OCI-LY7 (cell line): ENCODE data around the gene TMED7. TPM values are rescaled to one million over a fixed set of nuclear protein-coding genes. Genes with fewer than 3 reads are reported as not detected.
"Not testable (repeated sequence)": the region's sequence is repeated elsewhere in the genome, so short reads cannot be mapped to it uniquely, and the experiment has no call there.

Experiments used
- Bru-seq: library from RNA; stranded (reverse); fragments of 400-500 nt; gene quantifications from one replicate; lab custom pipeline; 2021; lab: Mats Ljungman, UMichigan
- BruChase-seq, 2 experiments: library from RNA; stranded (reverse); fragments of 400-500 nt; gene quantifications; one replicate each; lab custom pipeline; 2021; lab: Mats Ljungman, UMichigan
- BruUV-seq: library from RNA; stranded (reverse); fragments of 400-500 nt; replicated peaks from 2 replicates; lab custom pipeline; 2021; lab: Mats Ljungman, UMichigan
- CTCF ChIA-PET: fragments of 300-600 bp; sonication (Branson Sonifier 250); formaldehyde crosslinking; loops from one replicate; lab custom pipeline; 2022; ENCODE audit warnings: antibody characterized with exemption; ENCODE audit not compliant: unreplicated experiment; lab: Charles Lee
- POLR2A ChIA-PET: fragments of 300-600 bp; sonication (Branson Sonifier 250); formaldehyde crosslinking; loops from one replicate; lab custom pipeline; 2022; ENCODE audit warnings: antibody characterized with exemption; lab: Charles Lee
- DNase-seq: peaks from one replicate; pipeline ENCODE4 v3.0.0-alpha.2; 2015; ENCODE audit warnings: low spot score
- H2AFZ ChIP-seq: fragments of 200-600 bp; sonication (generic), shearing (Covaris generic); 2 replicates; pipeline ENCODE4 v1.6.1; 2014; ENCODE audit warnings: mild to moderate bottlenecking, antibody characterized with exemption, low read length, moderate library complexity
- H3K27ac ChIP-seq: fragments of 200-600 bp; sonication (generic); 2 replicates; pipeline ENCODE4 v1.5.1; 2014; ENCODE audit warnings: mixed run types, low read depth, mild to moderate bottlenecking, moderate library complexity, low read length, inconsistent platforms; ENCODE audit not compliant: poor library complexity, severe bottlenecking
- H3K36me3 ChIP-seq: fragments of 200-600 bp; sonication (generic); 2 replicates; pipeline ENCODE4 v1.6.1; 2014; ENCODE audit warnings: mild to moderate bottlenecking, antibody characterized with exemption, low read length, moderate library complexity, mixed read lengths; ENCODE audit not compliant: insufficient read depth
- H3K4me1 ChIP-seq: fragments of 200-600 bp; sonication (generic); 2 replicates; pipeline ENCODE4 v1.5.1; 2014; ENCODE audit warnings: mild to moderate bottlenecking, low read length; ENCODE audit not compliant: insufficient read depth, poor library complexity, severe bottlenecking
- H3K4me2 ChIP-seq: fragments of 200-600 bp; sonication (generic); 2 replicates; pipeline ENCODE4 v1.6.1; 2014; ENCODE audit warnings: mild to moderate bottlenecking, low read length
- H3K4me3 ChIP-seq: fragments of 200-600 bp; sonication (generic); 2 replicates; pipeline ENCODE4 v1.5.1; 2014; ENCODE audit warnings: mild to moderate bottlenecking, low read depth, low read length; ENCODE audit not compliant: poor library complexity, severe bottlenecking
- H3K79me2 ChIP-seq: fragments of 200-600 bp; sonication (generic); 2 replicates; pipeline ENCODE4 v1.6.1; 2016; ENCODE audit warnings: low read depth, mild to moderate bottlenecking, low read length, moderate library complexity, mixed read lengths; ENCODE audit not compliant: insufficient read depth
- H3K9me2 ChIP-seq: fragments of 200-600 bp; sonication (generic); 2 replicates; pipeline ENCODE4 v1.6.1; 2016; ENCODE audit warnings: mild to moderate bottlenecking, low read length, mixed read lengths; ENCODE audit not compliant: insufficient read depth
- H3K9me3 ChIP-seq: fragments of 200-600 bp; sonication (generic); 2 replicates; pipeline ENCODE4 v1.6.1; 2014; ENCODE audit warnings: mild to moderate bottlenecking, mixed run types, low read length, mixed read lengths
- H4K20me1 ChIP-seq: fragments of 200-600 bp; sonication (generic); 2 replicates; pipeline ENCODE4 v1.6.1; 2014; ENCODE audit warnings: mild to moderate bottlenecking, antibody characterized with exemption, low read length, moderate library complexity, mixed read lengths; ENCODE audit not compliant: insufficient read depth
- CTCF ChIP-seq: fragments of 200-600 bp; sonication (generic); conservative IDR thresholded peaks from 2 replicates; pipeline ENCODE4 v1.5.1; 2014; ENCODE audit warnings: mild to moderate bottlenecking, antibody characterized with exemption, low read length, moderate library complexity, mixed read lengths
- EZH2phosphoT487 ChIP-seq: fragments of 200-600 bp; sonication (generic); IDR thresholded peaks from 2 replicates; pipeline ENCODE4 v1.6.1; 2018; ENCODE audit warnings: low read depth, borderline replicate concordance, mild to moderate bottlenecking, mixed run types, antibody characterized with exemption, low read length, moderate library complexity, mixed read lengths
- intact Hi-C: fragments of 100-400 bp; cut with micrococcal nuclease; formaldehyde crosslinking; loops from one replicate; pipeline ENCODE4 v1.10.0; 2022; ENCODE audit not compliant: unreplicated experiment
- long read RNA-seq: library from polyadenylated mRNA; stranded (forward); transcript quantifications from one replicate; pipeline ENCODE4 v2.0.0, GENCODE V29; 2022
- total RNA-seq, 2 experiments: library from RNA; depleted of rRNA in 1 of 2; stranded (reverse); fragments of >200 nt in 1 of 2; shearing (Covaris generic) in 1 of 2; gene quantifications; 2 replicates each; pipeline ENCODE4 v1.2.3, GENCODE V29; 2014 to 2022

TMED7 gene
- total RNA-seq (2014; rRNA removed; shearing (Covaris generic)) (50.9 and 55.1 TPM in 2 replicates), total RNA-seq (2022) (31.7 and 35.8 TPM in 2 replicates), Bru-seq, nascent RNA (percentile 93 among the genes with signal in this experiment), BruChase-seq, experiment 1, labeled RNA remaining after a 6-hour chase (percentile 95 among the genes with signal in this experiment), BruChase-seq, experiment 2, labeled RNA remaining after a 2-hour chase (percentile 100 among the genes with signal in this experiment)
- long read RNA-seq, transcript TMED7-201 (3 exons, 3,757 nt), result major isoform, 53 of 57 reads
- long read RNA-seq, partial matches to known transcripts, result 1 of 57 reads
- long read RNA-seq, other reads (novel, unspliced or antisense), result 3 of 57 reads

- Histone ChIP-seq H3K4me3 (peak within 1 kb of the TSS; percentile 94), H3K27ac (peak within 1 kb of the TSS; percentile 70), H3K4me2 (peak within 1 kb of the TSS; percentile 99), H2AFZ (peak within 1 kb of the TSS; percentile 93), H3K79me2 (peaks cover 60% of the 10 kb centered on the region), H3K9me3 (no peaks in the 10 kb centered on the region), H3K9me2 (no peaks in the 10 kb centered on the region), H3K36me3 (peaks cover 28% of the 10 kb centered on the region), H3K4me1 (peaks cover 39% of the 10 kb centered on the region), H4K20me1 (peaks cover 22% of the 10 kb centered on the region)
- CTCF ChIA-PET, result interaction anchor here (1.4 kb wide), 1 partner anchor 11 kb away, joined by 3 read pairs; no protein-coding TSS in a partner anchor
- no TSS peak for BruUV-seq
- POLR2A ChIA-PET, result interaction anchor here (0.7 to 2.6 kb wide), 10 partner anchors 9 to 248 kb away, joined by 3 to 21 read pairs (median 4); no protein-coding TSS in a partner anchor
- intact Hi-C loops, result loop anchor here (1.0 to 10.0 kb wide), 4 partner anchors 82 to 1279 kb away; partner anchors contain the start of genes AP3S1, ATG12, FEM1C and PGGT1B
- TF ChIP-seq CTCF, result 0 out of 2 replicates have a peak, but pooled peaks have one; percentile 17
- TF ChIP-seq EZH2phosphoT487, result no peak
- peak; percentile 98 for DNase-seq
These were observed at the start of gene TMED7 for GRCh38 chr5:115625579-115626444. TSS of gene TMED7 (minus strand) at chr5:115626036. CDS start at chr5:115625792, 244 bp downstream.

- BruUV-seq, H3K4me1 ChIP-seq, H3K79me2 ChIP-seq, H3K36me3 ChIP-seq, H4K20me1 ChIP-seq, H3K27ac ChIP-seq, H3K4me2 ChIP-seq, H3K9me2 ChIP-seq, H3K9me3 ChIP-seq, POLR2A ChIA-PET, CTCF ChIA-PET, intact Hi-C loops, H3K4me3 ChIP-seq, H2AFZ ChIP-seq, DNase-seq: not testable (repeated sequence)
These were observed 48.9 kb upstream of the TMED7 start for GRCh38 chr5:115674782-115675181.

GRCh38 chr5:115673596-115673995 lies 47.8 kb upstream of the TMED7 start:
- H2AFZ ChIP-seq, result no peak overlapping the region
- no peak for DNase-seq
- CTCF ChIA-PET, result no interaction called here
- BruUV-seq, result no TSS peak
- no peaks in the 10 kb centered on the region for H3K4me1 ChIP-seq
- TF ChIP-seq CTCF (no peak), EZH2phosphoT487 (no peak)
- H3K27ac ChIP-seq, result no peak overlapping the region
- POLR2A ChIA-PET, result interaction anchor here (0.7 kb wide), 1 partner anchor 142 kb away, joined by 3 read pairs; no protein-coding TSS in a partner anchor
- intact Hi-C loops, result no loop called here
- no peak overlapping the region for H3K4me3 ChIP-seq
- no peaks in the 10 kb centered on the region for H4K20me1 ChIP-seq
- H3K4me2 ChIP-seq, result no peak overlapping the region
- H3K9me2 ChIP-seq, result no peaks in the 10 kb centered on the region
- no peaks in the 10 kb centered on the region for H3K79me2 ChIP-seq
- no peaks in the 10 kb centered on the region for H3K36me3 ChIP-seq
- no peaks in the 10 kb centered on the region for H3K9me3 ChIP-seq
